ENCODE data around the gene DPYSL5. TPM values are rescaled to one million over a fixed set of nuclear protein-coding genes. Genes with fewer than 3 reads are reported as not detected.

Gene DPYSL5
- total RNA-seq, 2 donors from 2014 or later = not detected

GRCh38 chr2:26933431-26934334 is 85.8 kb downstream of the DPYSL5 start:
- Histone ChIP-seq H3K4me3 (no peak overlapping the region), H3K4me1 (no peaks in the 10 kb centered on the region), H3K36me3 (replicated peaks in 1 of 2; ENCODE audit: insufficient read depth in 1 of 2, low read depth in 2 of 2) (no peaks in the 10 kb centered on the region), H3K9me3 (no peaks in the 10 kb centered on the region), H3K27me3 (no peaks in the 10 kb centered on the region), H3K27ac (no peak overlapping the region)
- TF ChIP-seq POLR2A (IDR thresholded peaks at IDR 0.05) = no peak
- no peak for TF ChIP-seq CTCF (IDR thresholded peaks at IDR 0.05)
- intact Hi-C loops (cut with DNase I) = no loop called here
- DNase-seq (no peak), ATAC-seq (no peak)
- 76 to 85% methylated on average over 14 to 16 of the region's 16 CpGs for WGBS, 2 donors

- intact Hi-C loops (cut with DNase I) = no loop called here
- Histone ChIP-seq H3K36me3 (replicated peaks in 1 of 2; ENCODE audit: insufficient read depth in 1 of 2, low read depth in 2 of 2) (no peaks in the 10 kb centered on the region), H3K9me3 (no peaks in the 10 kb centered on the region), H3K4me3 (no peak overlapping the region), H3K27ac (no peak overlapping the region), H3K4me1 (no peaks in the 10 kb centered on the region), H3K27me3 (no peaks in the 10 kb centered on the region)
- WGBS, 2 donors = 78 to 80% methylated on average over 7 to 10 of the region's 10 CpGs
- ATAC-seq (no peak), DNase-seq (no peak)
- no peak for TF ChIP-seq CTCF (IDR thresholded peaks at IDR 0.05)
- TF ChIP-seq POLR2A (IDR thresholded peaks at IDR 0.05) = no peak
Measured at GRCh38 chr2:26934335-26934724, 86.4 kb downstream of the DPYSL5 start.

- intact Hi-C loops (cut with DNase I) = no loop called here
- TF ChIP-seq POLR2A (IDR thresholded peaks at IDR 0.05) = no peak
- TF ChIP-seq CTCF (IDR thresholded peaks at IDR 0.05) = no peak
- no peaks in the 10 kb centered on the region for H3K27me3 ChIP-seq
- H3K27ac ChIP-seq = no peak overlapping the region
- no peak for ATAC-seq
- H3K36me3 ChIP-seq (replicated peaks in 1 of 2; ENCODE audit: insufficient read depth in 1 of 2, low read depth in 2 of 2) = no peaks in the 10 kb centered on the region
- H3K4me1 ChIP-seq = no peaks in the 10 kb centered on the region
- DNase-seq = no peak
- WGBS, 2 donors = 57 to 60% methylated on average over 3 of the region's 3 CpGs
- H3K4me3 ChIP-seq = no peak overlapping the region
- H3K9me3 ChIP-seq = no peaks in the 10 kb centered on the region
Measured at GRCh38 chr2:26934985-26935384, 87.1 kb downstream of the DPYSL5 start.

- WGBS, 2 donors = 73 to 75% methylated on average over 5 of the region's 5 CpGs
- ATAC-seq (no peak), DNase-seq (no peak)
- Histone ChIP-seq H3K9me3 (no peaks in the 10 kb centered on the region), H3K4me1 (no peaks in the 10 kb centered on the region), H3K36me3 (replicated peaks in 1 of 2; ENCODE audit: insufficient read depth in 1 of 2, low read depth in 2 of 2) (no peaks in the 10 kb centered on the region), H3K4me3 (no peak overlapping the region), H3K27ac (no peak overlapping the region), H3K27me3 (no peaks in the 10 kb centered on the region)
- intact Hi-C loops (cut with DNase I) = no loop called here
- TF ChIP-seq CTCF (IDR thresholded peaks at IDR 0.05) (no peak), POLR2A (IDR thresholded peaks at IDR 0.05) (no peak)
Measured at GRCh38 chr2:26936855-26937254, 88.9 kb downstream of the DPYSL5 start.

Measured in body of pancreas (tissue), 4 donors.